HG03439 (cell line): ENCODE results near the gene TOX2.

Source experiments
- ATAC-seq: cut with Tn5 transposase; IDR thresholded peaks from one replicate; pipeline ENCODE4 v1.9.1; 2021; ENCODE audit warnings: mild to moderate bottlenecking, moderate library complexity; ENCODE audit not compliant: unreplicated experiment

Gene TOX2

GRCh38 chr20:43974695-43975094 is 60.0 kb downstream of the TOX2 start:
- no peak for ATAC-seq

GRCh38 chr20:43975096-43975768 is 60.6 kb downstream of the TOX2 start:
- no peak for ATAC-seq

- ATAC-seq, result no peak
Measured at GRCh38 chr20:43976547-43976946, 61.9 kb downstream of the TOX2 start.

- ATAC-seq, result no peak
Measured at GRCh38 chr20:43977252-43977651, 62.6 kb downstream of the TOX2 start.

GRCh38 chr20:43977962-43978361 is 63.3 kb downstream of the TOX2 start:
- no peak for ATAC-seq

- ATAC-seq, result no peak
Measured at GRCh38 chr20:43979576-43980105, 65.0 kb downstream of the TOX2 start.

- ATAC-seq, result no peak
Measured at GRCh38 chr20:43981540-43981939, 66.9 kb downstream of the TOX2 start.

GRCh38 chr20:43982016-43982415 is 67.4 kb downstream of the TOX2 start:
- ATAC-seq, result no peak

GRCh38 chr20:43982886-43983285 is 68.2 kb downstream of the TOX2 start:
- ATAC-seq, result no peak

GRCh38 chr20:43983359-43983758 is 68.7 kb downstream of the TOX2 start:
- ATAC-seq, result no peak

- ATAC-seq, result no peak
Measured at GRCh38 chr20:43983904-43984361, 69.3 kb downstream of the TOX2 start.

- no peak for ATAC-seq
Measured at GRCh38 chr20:43984587-43984986, 69.9 kb downstream of the TOX2 start.

GRCh38 chr20:43985121-43985520 is 70.5 kb downstream of the TOX2 start:
- no peak for ATAC-seq

GRCh38 chr20:43985608-43986316 is 71.1 kb downstream of the TOX2 start:
- no peak for ATAC-seq

GRCh38 chr20:43987018-43987417 is 72.4 kb downstream of the TOX2 start:
- ATAC-seq, result no peak

GRCh38 chr20:43987531-43987930 is 72.9 kb downstream of the TOX2 start:
- no peak for ATAC-seq

- ATAC-seq, result no peak
Measured at GRCh38 chr20:43988451-43988850, 73.8 kb downstream of the TOX2 start.

GRCh38 chr20:43988867-43989266 is 74.2 kb downstream of the TOX2 start:
- ATAC-seq, result no peak

GRCh38 chr20:43991261-43991660 is 76.6 kb downstream of the TOX2 start:
- no peak for ATAC-seq

- no peak for ATAC-seq
Measured at GRCh38 chr20:43991982-43992381, 77.3 kb downstream of the TOX2 start.

GRCh38 chr20:43992885-43993284 is 78.2 kb downstream of the TOX2 start:
- ATAC-seq, result no peak

- no peak for ATAC-seq
Measured at GRCh38 chr20:43993560-43993959, 78.9 kb downstream of the TOX2 start.
